Measurements from ENCODE around the gene UBAC2. TPM values are rescaled to one million over a fixed set of nuclear protein-coding genes. Genes with fewer than 3 reads are reported as not detected.

UBAC2 gene
- total and polyA plus RNA-seq, 4 donors: 32.9 to 42.3 (median 35.3) TPM

DNA sequence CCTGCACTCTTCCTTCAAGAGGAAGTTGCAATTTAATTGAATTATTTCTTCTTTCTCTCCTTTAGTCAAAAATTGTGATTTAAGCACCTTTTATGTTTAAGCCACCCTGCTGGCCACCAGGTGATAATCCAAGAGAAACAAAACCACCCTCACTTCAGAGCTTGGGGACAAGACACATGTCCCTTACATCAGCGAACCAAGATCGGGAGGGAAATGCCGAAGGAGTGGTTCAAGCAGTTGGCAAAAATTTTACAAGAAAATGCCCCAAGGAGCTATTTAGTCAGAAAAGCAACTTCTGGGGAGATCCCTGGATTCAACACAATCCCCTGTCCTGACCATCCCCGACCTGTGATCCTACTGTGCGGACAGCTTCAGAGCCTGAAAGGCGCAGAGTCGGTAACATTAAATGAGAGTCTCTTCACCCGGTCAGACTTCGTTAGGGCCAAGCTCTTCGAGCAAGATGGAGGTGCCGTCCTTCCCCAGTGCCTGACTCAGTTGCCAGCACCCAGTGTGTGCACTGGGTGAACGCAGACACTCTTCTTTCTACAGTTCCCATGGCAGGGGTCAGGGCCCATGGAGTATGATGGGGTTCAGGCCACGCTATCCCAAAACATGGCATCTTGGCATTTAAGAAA, 222.0 kb downstream of the UBAC2 start (continued):
- TF ChIP-seq CTCF (IDR thresholded peaks at IDR 0.05; ENCODE audit: low read depth, low read length, missing input control): no peak
- TF ChIP-seq JUND (IDR thresholded peaks at IDR 0.05): no peak
- TF ChIP-seq YY1 (IDR thresholded peaks at IDR 0.05): no peak
- TF ChIP-seq FOXA2 (IDR thresholded peaks at IDR 0.05): no peak
- no peak for TF ChIP-seq SP1 (IDR thresholded peaks at IDR 0.05)
- no peak for TF ChIP-seq EGR1 (IDR thresholded peaks at IDR 0.05; ENCODE audit: low read depth in 2 of 2)
- TF ChIP-seq, protein P1, sequence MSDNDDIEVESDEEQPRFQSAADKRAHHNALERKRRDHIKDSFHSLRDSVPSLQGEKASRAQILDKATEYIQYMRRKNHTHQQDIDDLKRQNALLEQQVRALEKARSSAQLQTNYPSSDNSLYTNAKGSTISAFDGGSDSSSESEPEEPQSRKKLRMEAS (IDR thresholded peaks at IDR 0.05): no peak
- TF ChIP-seq GABPA (IDR thresholded peaks at IDR 0.05 in 1 of 2, conservative IDR thresholded peaks at IDR 0.05 in 1 of 2): no peak

GRCh38 chr13:99425485-99426341, 225.1 kb downstream of the UBAC2 start:
- H3K27me3 ChIP-seq (ENCODE audit: control insufficient read depth in 4 of 4, insufficient read depth in 4 of 4, low read length in 3 of 4): peaks cover 0 to 3% (median 0%) of the 10 kb centered on the region in 4 donors
- H3K36me3 ChIP-seq (ENCODE audit: control insufficient read depth in 4 of 4, insufficient read depth in 3 of 4, low read depth in 1 of 4, low read length in 3 of 4): no peaks in the 10 kb centered on the region
- no peak overlapping the region for H3K9ac ChIP-seq (ENCODE audit: low read depth in 1 of 2, low read length in 2 of 2)
- no peak overlapping the region for H3K27ac ChIP-seq (ENCODE audit: low read depth in 1 of 2, low read length in 2 of 2)
- TF ChIP-seq RAD21 (IDR thresholded peaks at IDR 0.05) (no peak), JUND (IDR thresholded peaks at IDR 0.05) (no peak), ATF3 (IDR thresholded peaks at IDR 0.05) (no peak), ZBTB33 (IDR thresholded peaks at IDR 0.05) (no peak), YY1 (IDR thresholded peaks at IDR 0.05) (no peak), SP1 (IDR thresholded peaks at IDR 0.05) (no peak), HNF4A (conservative IDR thresholded peaks at IDR 0.05) (no peak), RXRA (IDR thresholded peaks at IDR 0.05) (no peak), FOXA1 (IDR thresholded peaks at IDR 0.05) (no peak), NR2F2 (IDR thresholded peaks at IDR 0.05) (no peak), HNF4G (IDR thresholded peaks at IDR 0.05) (no peak), GABPA (IDR thresholded peaks at IDR 0.05 in 1 of 2, conservative IDR thresholded peaks at IDR 0.05 in 1 of 2) (no peak), CTCF (IDR thresholded peaks at IDR 0.05; ENCODE audit: low read depth, low read length, missing input control) (no peak), EGR1 (IDR thresholded peaks at IDR 0.05; ENCODE audit: low read depth in 2 of 2) (no peak), TAF1 (conservative IDR thresholded peaks at IDR 0.05) (no peak)
- TF ChIP-seq, protein P2, sequence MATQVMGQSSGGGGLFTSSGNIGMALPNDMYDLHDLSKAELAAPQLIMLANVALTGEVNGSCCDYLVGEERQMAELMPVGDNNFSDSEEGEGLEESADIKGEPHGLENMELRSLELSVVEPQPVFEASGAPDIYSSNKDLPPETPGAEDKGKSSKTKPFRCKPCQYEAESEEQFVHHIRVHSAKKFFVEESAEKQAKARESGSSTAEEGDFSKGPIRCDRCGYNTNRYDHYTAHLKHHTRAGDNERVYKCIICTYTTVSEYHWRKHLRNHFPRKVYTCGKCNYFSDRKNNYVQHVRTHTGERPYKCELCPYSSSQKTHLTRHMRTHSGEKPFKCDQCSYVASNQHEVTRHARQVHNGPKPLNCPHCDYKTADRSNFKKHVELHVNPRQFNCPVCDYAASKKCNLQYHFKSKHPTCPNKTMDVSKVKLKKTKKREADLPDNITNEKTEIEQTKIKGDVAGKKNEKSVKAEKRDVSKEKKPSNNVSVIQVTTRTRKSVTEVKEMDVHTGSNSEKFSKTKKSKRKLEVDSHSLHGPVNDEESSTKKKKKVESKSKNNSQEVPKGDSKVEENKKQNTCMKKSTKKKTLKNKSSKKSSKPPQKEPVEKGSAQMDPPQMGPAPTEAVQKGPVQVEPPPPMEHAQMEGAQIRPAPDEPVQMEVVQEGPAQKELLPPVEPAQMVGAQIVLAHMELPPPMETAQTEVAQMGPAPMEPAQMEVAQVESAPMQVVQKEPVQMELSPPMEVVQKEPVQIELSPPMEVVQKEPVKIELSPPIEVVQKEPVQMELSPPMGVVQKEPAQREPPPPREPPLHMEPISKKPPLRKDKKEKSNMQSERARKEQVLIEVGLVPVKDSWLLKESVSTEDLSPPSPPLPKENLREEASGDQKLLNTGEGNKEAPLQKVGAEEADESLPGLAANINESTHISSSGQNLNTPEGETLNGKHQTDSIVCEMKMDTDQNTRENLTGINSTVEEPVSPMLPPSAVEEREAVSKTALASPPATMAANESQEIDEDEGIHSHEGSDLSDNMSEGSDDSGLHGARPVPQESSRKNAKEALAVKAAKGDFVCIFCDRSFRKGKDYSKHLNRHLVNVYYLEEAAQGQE (IDR thresholded peaks at IDR 0.05): no peak
- TF ChIP-seq, protein P1 (IDR thresholded peaks at IDR 0.05): no peak
- peaks cover 0 to 2% (median 0%) of the 10 kb centered on the region in 4 donors for H3K4me1 ChIP-seq (ENCODE audit: control insufficient read depth in 4 of 4, insufficient read depth in 4 of 4, low read length in 3 of 4)
- 73% methylated on average over 18 of the region's 18 CpGs for WGBS
- H3K9me3 ChIP-seq (ENCODE audit: control insufficient read depth in 4 of 4, low read length in 3 of 4): no peaks in the 10 kb centered on the region
- no peak for DNase-seq (ENCODE audit: low spot score)
- H3K4me3 ChIP-seq (ENCODE audit: low read depth in 1 of 3, low read length in 3 of 3): no peak overlapping the region
